Stomach (tissue), 9 donors: ENCODE measurements around the gene EREG. TPM values are rescaled to one million over a fixed set of nuclear protein-coding genes. Genes with fewer than 3 reads are reported as not detected.
A peak's percentile ranks its signal among the peaks of the same experiment; 100 is the strongest.

Experiments used
- DNase-seq, 2 donors: peaks; one replicate each; pipeline versions ENCODE4 v3.0.0 to v3.0.0-alpha.2; 2013 to 2019
- H3K27ac ChIP-seq, 5 donors: fragments of 200-600 bp in 4 of 5; sonication (generic) in 4 of 5; one replicate each; pipeline ENCODE4 v1.5.1; 2013 to 2019; ENCODE audit warnings: mild to moderate bottlenecking in 1 of 5, moderate library complexity in 1 of 5
- H3K27me3 ChIP-seq, 3 donors: fragments of 200-600 bp; sonication (generic); one replicate each; pipeline ENCODE4 v1.5.1; 2017 to 2019; ENCODE audit warnings: mixed run types in 1 of 3
- H3K36me3 ChIP-seq, 4 donors: fragments of 200-600 bp; sonication (generic); 1 replicate in 3 of 4; 2 replicates in 1 of 4; pipeline ENCODE4 v1.5.1; 2016 to 2019
- H3K4me1 ChIP-seq, 4 donors: fragments of 200-600 bp; sonication (generic); one replicate each; pipeline ENCODE4 v1.5.1; 2016 to 2019
- H3K4me3 ChIP-seq, 4 donors: fragments of 200-600 bp; sonication (generic) in 3 of 4; one replicate each; pipeline ENCODE4 v1.5.1; 2016 to 2019; ENCODE audit warnings: mild to moderate bottlenecking in 1 of 4
- H3K9me3 ChIP-seq, 4 donors: fragments of 200-600 bp; sonication (generic); one replicate each; pipeline ENCODE4 v1.5.1; 2016 to 2019
- EP300 ChIP-seq: sonication (generic); formaldehyde crosslinking; IDR thresholded peaks from one replicate; pipeline ENCODE4 v1.6.1; 2017; ENCODE audit warnings: antibody characterized with exemption
- POLR2A ChIP-seq, 4 donors: fragments of 450-650 bp; IDR thresholded peaks; one replicate each; pipeline ENCODE4 v1.6.1; 2016; ENCODE audit warnings: antibody characterized with exemption in 4 of 4, control low read depth in 2 of 4, mild to moderate bottlenecking in 1 of 4, moderate library complexity in 1 of 4
- POLR2AphosphoS5 ChIP-seq, 3 donors: sonication (generic); formaldehyde crosslinking; IDR thresholded peaks; one replicate each; pipeline ENCODE4 v1.6.1; 2016; ENCODE audit warnings: antibody characterized with exemption in 3 of 3
- WGBS, 5 donors: extraction: QIAGEN DNeasy Blood & Tissue Kit in 3 of 5; methylation state at CpG; one replicate each; pipeline versions ENCODE4 v1.1.5 to v1.1.7; 2013 to 2018; 5-methylcytosine and 5-hydroxymethylcytosine counted together
- intact Hi-C: fragments of 100-400 bp; cut with DNase I; formaldehyde crosslinking; loops from one replicate; pipeline ENCODE4 v1.15.1; 2023; ENCODE audit warnings: low total_unique reads
- polyA plus RNA-seq, 3 donors: library from polyadenylated mRNA; stranded (reverse); fragments of 200-250 nt; gene quantifications; one replicate each; pipeline ENCODE4 v1.2.3, GENCODE V29; 2013
- total RNA-seq, 5 donors: library from RNA; depleted of rRNA; stranded (reverse); fragments of >200 nt; gene quantifications; one replicate each; pipeline versions ENCODE4 v1.1.0 to v1.2.3, GENCODE V29; 2014 to 2016
- TF ChIP-seq, protein P1 (sequence below), 7 experiments: fragments of 450-650 bp in 4 of 7; fragments of 200-600 bp in 3 of 7; sonication (generic) in 3 of 7; IDR thresholded peaks; one replicate each; pipeline ENCODE4 v1.5.1; 2016 to 2019; ENCODE audit warnings: antibody characterized with exemption in 7 of 7, control low read depth in 2 of 7, mild to moderate bottlenecking in 1 of 7
- donor health status: healthy with polysubstance abuse.
- donor health status: Bipolar disorder and iron deficiency.
- donor health status: healthy.

EREG gene
- total and polyA plus RNA-seq, 8 donors, result 0.62 to 1.8 (median 0.73) TPM; not detected in 5

- H3K4me3 ChIP-seq, result no peak overlapping the region
- intact Hi-C loops, result loop anchor here (10.0 kb wide), 1 partner anchor 164 kb away; no protein-coding TSS in a partner anchor
- no peaks in the 10 kb centered on the region for H3K36me3 ChIP-seq
- no peak for TF ChIP-seq POLR2A (IDR thresholded peaks at IDR 0.05)
- no peak for TF ChIP-seq EP300
- TF ChIP-seq, protein P1, sequence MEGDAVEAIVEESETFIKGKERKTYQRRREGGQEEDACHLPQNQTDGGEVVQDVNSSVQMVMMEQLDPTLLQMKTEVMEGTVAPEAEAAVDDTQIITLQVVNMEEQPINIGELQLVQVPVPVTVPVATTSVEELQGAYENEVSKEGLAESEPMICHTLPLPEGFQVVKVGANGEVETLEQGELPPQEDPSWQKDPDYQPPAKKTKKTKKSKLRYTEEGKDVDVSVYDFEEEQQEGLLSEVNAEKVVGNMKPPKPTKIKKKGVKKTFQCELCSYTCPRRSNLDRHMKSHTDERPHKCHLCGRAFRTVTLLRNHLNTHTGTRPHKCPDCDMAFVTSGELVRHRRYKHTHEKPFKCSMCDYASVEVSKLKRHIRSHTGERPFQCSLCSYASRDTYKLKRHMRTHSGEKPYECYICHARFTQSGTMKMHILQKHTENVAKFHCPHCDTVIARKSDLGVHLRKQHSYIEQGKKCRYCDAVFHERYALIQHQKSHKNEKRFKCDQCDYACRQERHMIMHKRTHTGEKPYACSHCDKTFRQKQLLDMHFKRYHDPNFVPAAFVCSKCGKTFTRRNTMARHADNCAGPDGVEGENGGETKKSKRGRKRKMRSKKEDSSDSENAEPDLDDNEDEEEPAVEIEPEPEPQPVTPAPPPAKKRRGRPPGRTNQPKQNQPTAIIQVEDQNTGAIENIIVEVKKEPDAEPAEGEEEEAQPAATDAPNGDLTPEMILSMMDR (IDR thresholded peaks at IDR 0.05), result peak in 5 of 7 experiments; percentile 27 to 48 (median 44)
- peaks cover 0 to 2% (median 0%) of the 10 kb centered on the region in 3 donors for H3K27me3 ChIP-seq
- 0 to 13% (median 5%) methylated on average over 1 of the region's 1 CpG for WGBS, 5 donors
- H3K9me3 ChIP-seq, result no peaks in the 10 kb centered on the region
- H3K27ac ChIP-seq, result no peak overlapping the region
- peak in 1 of 2 donors; percentile 68 for DNase-seq
- peaks cover 0 to 11% (median 1%) of the 10 kb centered on the region in 4 donors for H3K4me1 ChIP-seq
These were observed 6.0 kb downstream of the EREG start for GRCh38 chr4:74370912-74371311.

DNA sequence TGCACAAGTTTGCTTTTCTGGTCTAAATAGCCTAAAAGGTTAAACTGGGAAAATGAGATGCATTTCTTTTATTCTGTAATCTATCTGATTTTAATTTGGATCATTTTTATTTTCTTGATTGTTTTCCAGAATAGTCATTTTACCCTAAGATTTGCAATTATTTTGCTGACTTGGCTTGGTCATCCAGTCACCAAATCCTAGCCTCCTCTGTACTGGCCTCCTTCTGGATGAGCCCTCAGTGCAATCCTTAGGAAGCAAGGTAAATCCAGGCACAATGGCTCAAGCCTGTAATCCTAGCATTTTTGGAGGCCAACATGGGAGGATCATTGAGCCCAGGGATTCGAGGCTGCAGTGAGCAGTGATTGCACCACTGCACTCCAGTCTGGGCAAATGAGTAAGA, 9.2 kb downstream of the EREG start:
- Histone ChIP-seq H3K4me1 (peaks cover 0 to 11% (median 3%) of the 10 kb centered on the region in 4 donors), H3K4me3 (no peak overlapping the region), H3K27ac (peak overlapping the region in 1 of 5 donors; percentile 20), H3K36me3 (no peaks in the 10 kb centered on the region), H3K9me3 (no peaks in the 10 kb centered on the region), H3K27me3 (no peaks in the 10 kb centered on the region)
- 50 to 88% (median 81%) methylated on average over 1 of the region's 1 CpG for WGBS, 5 donors
- intact Hi-C loops, result loop anchor here (10.0 kb wide), 1 partner anchor 161 kb away; no protein-coding TSS in a partner anchor
- no peak for DNase-seq
- TF ChIP-seq POLR2AphosphoS5 (IDR thresholded peaks at IDR 0.05) (no peak), EP300 (no peak), POLR2A (IDR thresholded peaks at IDR 0.05) (no peak)
- TF ChIP-seq, protein P1 (IDR thresholded peaks at IDR 0.05), result no peak

DNA sequence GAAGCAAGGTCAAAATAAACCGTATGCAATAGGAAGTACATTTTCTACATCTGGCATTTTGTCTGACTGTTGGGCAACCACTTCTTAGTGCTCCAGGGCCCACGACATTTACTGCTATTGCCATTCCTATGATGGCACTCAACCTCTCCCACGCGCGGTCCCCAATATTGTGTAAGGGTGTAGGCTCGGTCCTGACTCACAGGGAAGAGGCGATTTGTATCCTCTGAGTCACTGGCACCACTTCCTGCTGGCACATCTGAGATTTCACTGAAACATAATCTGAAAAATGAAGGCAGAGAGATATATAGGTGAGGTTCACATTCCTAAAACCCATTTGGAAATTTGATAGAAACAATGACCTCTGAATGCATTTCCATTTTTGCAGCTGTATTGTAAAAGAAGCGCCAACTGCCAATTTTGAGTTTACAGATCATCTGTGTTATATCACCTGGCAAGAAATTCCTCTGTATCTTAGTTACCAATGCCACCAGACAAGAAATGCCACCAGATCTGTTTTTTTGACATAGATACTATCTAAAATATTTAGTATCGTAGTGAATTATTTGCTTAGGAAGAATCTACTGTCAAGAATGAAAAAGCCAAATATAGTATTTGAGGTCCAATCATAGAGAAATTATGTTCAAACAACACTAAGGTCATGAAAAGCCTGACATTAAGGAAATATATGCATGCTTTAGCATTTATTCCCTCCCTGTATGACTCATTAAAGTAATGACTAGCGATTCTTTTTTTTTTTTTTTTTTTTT, 9.8 kb downstream of the EREG start:
- H3K27me3 ChIP-seq, result no peaks in the 10 kb centered on the region
- H3K36me3 ChIP-seq, result no peaks in the 10 kb centered on the region
- no peaks in the 10 kb centered on the region for H3K9me3 ChIP-seq
- no peak overlapping the region for H3K4me3 ChIP-seq
- peak in 1 of 2 donors; percentile 49 for DNase-seq
- peaks cover 0 to 11% (median 3%) of the 10 kb centered on the region in 4 donors for H3K4me1 ChIP-seq
- TF ChIP-seq POLR2AphosphoS5 (IDR thresholded peaks at IDR 0.05) (peak in 1 of 3 donors; percentile 39), POLR2A (IDR thresholded peaks at IDR 0.05) (no peak)
- 59 to 82% (median 77%) methylated on average over 10 of the region's 10 CpGs for WGBS, 5 donors
- H3K27ac ChIP-seq, result peak overlapping the region in 2 of 5 donors; percentile 61 to 73
- intact Hi-C loops, result loop anchor here (5.0 to 10.0 kb wide), 2 partner anchors 160 to 298 kb away; no protein-coding TSS in a partner anchor

GRCh38 chr4:74375824-74376426, 11.0 kb downstream of the EREG start:
- WGBS, 5 donors, result 29 to 55% (median 45%) methylated on average over 7 of the region's 7 CpGs
- Histone ChIP-seq H3K4me1 (peaks cover 0 to 11% (median 3%) of the 10 kb centered on the region in 4 donors), H3K4me3 (no peak overlapping the region), H3K9me3 (no peaks in the 10 kb centered on the region), H3K27ac (peak overlapping the region in 4 of 5 donors; percentile 47 to 73 (median 62)), H3K27me3 (no peaks in the 10 kb centered on the region), H3K36me3 (no peaks in the 10 kb centered on the region)
- intact Hi-C loops, result loop anchor here (5.0 to 10.0 kb wide), 2 partner anchors 159 to 296 kb away; no protein-coding TSS in a partner anchor
- DNase-seq, result peak; percentile 67 to 83
- TF ChIP-seq POLR2AphosphoS5 (IDR thresholded peaks at IDR 0.05) (peak in 1 of 3 donors; percentile 33), EP300 (no peak)

DNA sequence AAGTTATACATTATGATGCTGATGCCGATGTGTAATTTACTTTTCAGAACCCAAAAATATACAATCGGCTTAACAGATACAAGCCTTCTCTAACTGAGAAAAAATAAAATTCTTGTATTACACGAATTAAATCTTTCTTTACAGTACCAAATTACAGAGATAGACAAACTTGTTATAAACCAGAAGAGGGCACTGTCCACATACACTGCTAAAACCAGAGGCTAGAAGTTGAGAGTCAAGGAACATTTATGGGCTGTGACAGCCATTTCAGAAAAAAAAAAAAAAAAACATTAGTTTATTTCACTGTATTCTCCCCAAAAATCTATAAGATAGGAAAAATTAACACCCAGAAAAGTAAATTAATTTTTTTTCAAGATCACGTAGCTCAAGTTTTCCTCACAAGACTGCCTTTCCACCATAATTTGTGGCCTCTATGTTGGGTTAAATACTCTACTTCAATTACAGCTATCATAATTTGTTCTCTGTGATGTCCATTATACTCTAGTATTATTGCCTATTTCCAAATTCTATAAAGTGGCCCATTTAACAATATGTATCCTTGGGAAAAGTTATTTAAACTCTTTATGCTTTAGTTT, 12.0 kb downstream of the EREG start:
- Histone ChIP-seq H3K9me3 (no peaks in the 10 kb centered on the region), H3K36me3 (no peaks in the 10 kb centered on the region), H3K27ac (peak overlapping the region in 2 of 5 donors; percentile 63 to 73), H3K4me3 (no peak overlapping the region), H3K4me1 (peaks cover 0 to 11% (median 3%) of the 10 kb centered on the region in 4 donors), H3K27me3 (no peaks in the 10 kb centered on the region)
- intact Hi-C loops, result loop anchor here (5.0 to 10.0 kb wide), 2 partner anchors 158 to 295 kb away; no protein-coding TSS in a partner anchor
- TF ChIP-seq POLR2A (IDR thresholded peaks at IDR 0.05), result no peak
- TF ChIP-seq, protein P1 (IDR thresholded peaks at IDR 0.05), result peak in 4 of 7 experiments; percentile 26 to 71 (median 54)
- WGBS, 5 donors, result 38 to 47% (median 43%) methylated on average over 4 of the region's 4 CpGs
- DNase-seq, result peak in 1 of 2 donors; percentile 78
